Measurements from ENCODE around the gene ZFP1.

The ZFP1 gene

DNA sequence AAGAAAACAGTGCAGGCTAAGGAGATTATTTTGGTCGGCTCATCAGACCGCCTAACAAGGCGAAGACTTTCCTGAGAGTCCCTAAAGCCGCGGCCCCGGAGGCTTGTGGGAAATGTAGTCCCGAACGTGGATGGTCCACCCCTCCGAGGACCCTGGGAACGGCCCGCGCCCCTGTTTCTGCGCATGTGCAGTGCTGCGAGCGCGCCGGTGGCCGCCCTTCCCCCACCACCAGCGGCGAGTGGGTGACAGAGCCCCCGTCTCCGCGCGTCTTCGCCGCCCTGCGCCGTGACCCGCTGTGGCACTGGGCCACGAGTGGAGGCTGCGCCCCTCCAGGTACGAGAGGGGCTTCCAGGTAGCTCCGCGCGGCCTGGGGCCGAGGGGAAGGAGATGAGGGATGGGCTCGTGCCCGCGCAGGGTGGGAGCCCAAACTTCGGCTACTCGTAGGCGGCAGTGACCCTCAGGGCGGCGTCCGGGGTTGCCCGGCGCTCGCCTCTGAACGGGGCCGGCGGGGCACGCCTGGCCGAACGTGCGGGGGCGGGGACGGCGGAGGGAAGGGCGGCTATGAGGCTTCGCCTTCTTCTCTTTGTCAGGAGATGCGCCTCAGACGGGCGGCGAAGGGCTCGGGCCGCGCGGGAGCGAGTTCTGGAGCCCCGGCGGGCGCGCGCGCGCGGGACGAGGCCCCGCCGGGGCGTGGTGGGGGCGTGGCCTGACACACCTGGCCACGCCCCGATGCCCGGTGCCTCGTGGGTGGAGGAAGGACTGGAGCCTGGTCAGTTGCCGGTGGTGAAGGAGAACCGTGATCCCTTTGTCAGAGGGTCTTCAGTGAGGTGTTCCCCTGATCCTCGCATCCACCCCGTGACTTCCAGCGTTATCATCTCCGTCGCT, at the start of gene ZFP1:
TSS of gene ZFP1 (plus strand) at position 214 of the 885 bp plus-strand sequence. CDS start 4,428 bp downstream, outside the sequence.
- DNase-seq: peak; percentile 33

DNA sequence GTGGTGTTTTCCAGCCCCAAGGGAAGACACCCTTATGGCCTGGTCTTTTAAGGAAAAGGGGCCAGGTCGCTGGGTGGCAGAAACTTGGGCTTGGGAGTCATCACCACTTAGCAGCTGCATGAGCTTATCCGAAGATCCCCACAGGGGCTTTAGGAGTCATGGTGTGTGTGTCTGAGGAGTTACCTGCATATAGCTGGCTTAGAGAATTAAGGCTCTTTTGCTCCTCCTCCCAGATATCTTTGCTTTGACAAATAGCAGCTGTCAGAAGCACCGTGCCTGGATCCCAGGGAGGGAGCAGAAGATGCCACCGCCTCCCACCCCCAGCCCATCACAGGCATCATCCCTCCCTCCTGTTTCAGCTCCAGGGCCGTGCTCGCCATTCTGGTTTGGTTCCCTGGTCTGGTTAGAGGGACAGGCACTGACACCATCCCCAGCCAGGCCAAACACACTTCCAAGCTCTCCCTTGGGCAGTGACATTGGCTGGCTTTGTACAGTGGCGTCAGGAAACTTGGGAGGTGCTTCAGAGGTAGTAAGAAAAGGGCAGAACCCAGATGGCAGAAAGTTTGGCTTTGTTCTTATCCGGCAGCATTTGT, 49.2 kb upstream of the ZFP1 start:
- DNase-seq: no peak

GRCh38 chr16:75099738-75100602, 48.4 kb upstream of the ZFP1 start:
- no peak for DNase-seq

- DNase-seq: no peak
Observed at GRCh38 chr16:75100603-75100990, 47.7 kb upstream of the ZFP1 start.

- DNase-seq: no peak
Observed at GRCh38 chr16:75101635-75102034, 46.7 kb upstream of the ZFP1 start.

- DNase-seq: no peak
Observed at GRCh38 chr16:75102595-75102994, 45.7 kb upstream of the ZFP1 start.

DNA sequence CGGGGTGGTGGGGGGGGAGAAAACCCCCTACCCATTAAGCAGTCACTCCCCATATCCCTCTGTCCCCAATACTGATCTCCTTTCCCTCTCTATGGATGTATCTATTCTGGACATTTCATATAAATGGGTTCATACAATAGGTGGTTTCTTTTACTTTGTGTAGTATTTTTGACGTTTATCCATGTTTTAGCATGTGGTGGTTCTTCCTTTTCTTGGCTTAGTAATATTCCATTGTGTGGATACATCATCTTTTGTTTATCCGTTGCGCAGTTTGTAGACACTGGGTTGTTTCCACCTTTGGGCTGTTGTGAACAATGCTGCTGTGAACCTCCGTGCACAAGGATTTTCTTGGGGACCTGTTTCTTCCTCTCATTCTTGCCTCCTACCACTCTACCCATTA, 44.3 kb upstream of the ZFP1 start:
- DNase-seq: no peak

DNA sequence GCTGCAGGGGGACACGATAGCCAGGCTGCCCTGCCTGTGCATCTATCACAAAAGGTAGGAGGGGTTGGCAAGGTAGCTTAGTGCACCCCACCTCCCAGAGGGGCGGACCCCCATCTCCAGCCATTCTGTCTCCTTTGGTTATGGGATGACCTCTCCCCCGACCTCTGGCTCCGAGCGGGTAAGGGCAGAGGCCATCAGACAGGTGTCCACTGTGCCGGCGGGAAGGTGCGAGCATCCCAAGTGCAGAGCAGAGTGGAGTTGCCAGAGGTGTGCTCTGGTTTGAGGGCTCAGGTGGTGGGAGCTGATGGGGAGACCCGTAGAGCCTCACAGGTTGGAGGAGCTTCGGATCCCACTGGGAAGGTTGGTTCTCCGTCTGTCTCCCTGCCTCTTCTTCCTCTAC, 43.5 kb upstream of the ZFP1 start:
- no peak for DNase-seq

- no peak for DNase-seq
Observed at GRCh38 chr16:75105306-75106061, 42.8 kb upstream of the ZFP1 start.

DNA sequence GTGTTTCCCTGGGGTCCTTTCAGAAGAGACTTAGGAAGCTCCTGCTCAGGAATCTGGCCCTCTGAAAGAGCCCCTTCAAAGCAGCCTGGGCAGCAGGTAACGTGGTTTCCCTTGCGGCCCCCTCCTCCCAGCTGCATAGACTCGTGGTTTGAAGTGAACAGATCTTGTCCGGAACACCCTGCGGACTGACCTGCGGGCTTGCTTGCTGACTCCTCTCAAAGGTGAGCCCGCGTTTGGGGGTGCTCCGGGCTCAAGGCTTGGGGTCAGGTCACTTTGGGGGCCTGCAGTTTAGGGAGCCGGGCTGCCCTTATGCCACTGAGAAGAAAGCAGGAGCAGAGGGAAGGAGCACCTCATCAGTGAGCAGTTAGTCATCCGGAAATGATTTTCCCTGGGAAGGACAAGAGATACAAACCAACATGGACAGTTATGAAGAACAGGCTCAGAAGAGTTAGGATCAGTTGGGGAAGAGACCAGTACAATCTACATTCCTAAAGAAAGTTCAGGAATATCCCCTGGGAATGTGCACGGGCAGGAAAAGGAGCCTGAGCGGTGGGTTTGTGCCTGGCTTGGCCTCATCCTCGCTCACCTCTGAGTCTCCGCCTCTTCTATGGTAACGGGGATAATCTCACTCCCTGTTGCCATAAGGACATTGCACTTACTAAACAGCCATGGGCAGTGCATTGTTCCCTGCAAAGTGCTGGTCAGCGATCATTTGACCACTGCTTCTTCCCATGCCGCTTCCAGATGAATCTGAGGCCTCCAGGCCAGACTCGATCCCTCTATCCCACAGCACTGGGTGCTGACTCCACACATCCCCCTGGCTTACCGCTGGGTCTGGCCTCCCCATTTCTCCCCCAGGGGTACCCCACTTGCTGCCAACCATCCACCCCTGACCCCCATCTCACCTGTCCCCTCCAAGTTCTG, 41.7 kb upstream of the ZFP1 start:
- no peak for DNase-seq

DNA sequence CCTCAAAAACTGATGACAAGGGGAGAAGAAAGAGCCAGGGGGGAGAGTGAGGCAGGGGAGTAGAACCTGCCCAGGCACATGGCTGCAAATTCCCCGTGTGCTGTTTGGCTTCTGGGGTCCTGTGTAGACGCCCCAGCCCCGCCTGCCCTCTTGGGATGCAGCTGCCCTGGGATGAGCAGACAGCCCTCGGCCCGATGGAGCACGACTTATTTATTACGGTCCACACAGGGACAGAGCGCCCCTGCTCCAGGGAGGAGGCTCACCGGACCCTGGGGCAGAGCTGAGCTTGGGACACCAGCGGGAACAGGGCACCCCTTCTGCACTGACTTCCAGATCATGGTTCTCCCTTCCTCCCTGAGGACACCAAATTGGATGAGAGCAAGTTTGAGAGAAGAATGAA, 40.8 kb upstream of the ZFP1 start:
- DNase-seq: no peak

- DNase-seq: no peak
Observed at GRCh38 chr16:75108792-75109731, 39.3 kb upstream of the ZFP1 start.

- no peak for DNase-seq
Observed at GRCh38 chr16:75109732-75110243, 38.5 kb upstream of the ZFP1 start.

- DNase-seq: no peak
Observed at GRCh38 chr16:75110637-75111513, 37.4 kb upstream of the ZFP1 start.

DNA sequence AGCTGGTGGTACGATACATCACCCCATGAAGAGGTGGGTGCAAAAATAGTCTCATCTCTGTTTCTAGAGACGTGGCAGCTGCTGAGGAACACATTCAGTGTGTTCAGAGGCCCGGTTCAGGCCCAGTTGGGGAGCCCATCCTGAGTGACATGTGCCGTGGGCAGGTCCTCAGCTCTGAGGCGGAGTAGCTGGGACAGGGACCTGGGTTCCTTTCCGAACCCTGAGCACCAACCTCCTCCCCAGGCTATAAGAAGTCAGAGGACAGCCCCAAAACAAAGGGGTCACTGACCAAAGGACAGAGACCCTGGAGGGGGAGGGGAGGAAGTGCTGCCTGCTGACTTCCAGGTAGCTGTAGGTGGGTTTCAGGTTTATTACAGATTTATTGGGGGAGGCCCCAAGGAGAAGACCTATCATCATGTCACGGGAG, 36.8 kb upstream of the ZFP1 start:
- DNase-seq: no peak

GRCh38 chr16:75111961-75112733, 36.2 kb upstream of the ZFP1 start:
- no peak for DNase-seq

GRCh38 chr16:75112734-75113491, 35.4 kb upstream of the ZFP1 start:
- DNase-seq: no peak
